ENCODE data around the gene NFKB1.
"Not testable (repeated sequence)": the region's sequence is repeated elsewhere in the genome, so short reads cannot be mapped to it uniquely, and the experiment has no call there.

NFKB1 gene

GRCh38 chr4:102474736-102475504 is 26.2 kb upstream of the NFKB1 start:
- Histone ChIP-seq H3K4me1 (ENCODE audit: control insufficient read depth, insufficient read depth, low read length) (no peaks in the 10 kb centered on the region), H3K36me3 (ENCODE audit: control insufficient read depth, insufficient read depth, low read length) (no peaks in the 10 kb centered on the region), H3K27me3 (ENCODE audit: control insufficient read depth, insufficient read depth, low read length) (no peaks in the 10 kb centered on the region), H3K9me3 (ENCODE audit: control insufficient read depth, insufficient read depth, low read length) (0 out of 2 replicates have a peak, but pooled peaks cover 3% of the 10 kb centered on the region), H3K4me3 (ENCODE audit: low read depth, low read length) (no peak overlapping the region), H3K9ac (ENCODE audit: low read depth, low read length) (no peak overlapping the region), H3K27ac (ENCODE audit: low read depth, low read length) (peak overlapping the region; percentile 66)

- H3K27me3 ChIP-seq (ENCODE audit: control insufficient read depth, insufficient read depth, low read length) = no peaks in the 10 kb centered on the region
- H3K9ac ChIP-seq (ENCODE audit: low read depth, low read length) = no peak overlapping the region
- H3K4me1 ChIP-seq (ENCODE audit: control insufficient read depth, insufficient read depth, low read length) = no peaks in the 10 kb centered on the region
- H3K36me3 ChIP-seq (ENCODE audit: control insufficient read depth, insufficient read depth, low read length) = no peaks in the 10 kb centered on the region
- no peak overlapping the region for H3K27ac ChIP-seq (ENCODE audit: low read depth, low read length)
- H3K4me3 ChIP-seq (ENCODE audit: low read depth, low read length) = no peak overlapping the region
- H3K9me3 ChIP-seq (ENCODE audit: control insufficient read depth, insufficient read depth, low read length) = 0 out of 2 replicates have a peak, but pooled peaks cover 3% of the 10 kb centered on the region
These were observed 23.5 kb upstream of the NFKB1 start for GRCh38 chr4:102477657-102478056.

DNA sequence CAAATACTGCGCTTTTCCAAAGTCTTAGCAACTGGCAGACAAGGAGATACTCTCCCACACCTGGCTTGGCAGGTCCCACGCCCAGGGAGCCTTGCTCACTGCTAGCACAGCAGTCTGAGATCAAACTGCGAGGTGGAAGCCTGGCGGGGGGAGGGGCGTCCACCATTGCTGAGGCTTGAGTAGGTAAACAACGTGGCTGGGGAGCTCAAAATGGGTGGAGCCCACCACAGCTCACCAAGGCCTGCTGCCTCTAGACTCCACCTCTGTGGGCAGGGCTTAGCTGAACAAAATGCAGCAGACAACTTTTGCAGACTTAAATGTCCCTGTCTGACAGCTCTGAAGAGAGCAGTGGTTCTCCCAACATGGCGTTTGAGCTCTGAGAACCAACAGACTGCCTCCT is 23.0 kb upstream of the NFKB1 start:
- no peaks in the 10 kb centered on the region for H3K27me3 ChIP-seq (ENCODE audit: control insufficient read depth, insufficient read depth, low read length)
- no peak overlapping the region for H3K27ac ChIP-seq (ENCODE audit: low read depth, low read length)
- H3K36me3 ChIP-seq (ENCODE audit: control insufficient read depth, insufficient read depth, low read length) = no peaks in the 10 kb centered on the region
- H3K4me1 ChIP-seq (ENCODE audit: control insufficient read depth, insufficient read depth, low read length) = no peaks in the 10 kb centered on the region
- no peak overlapping the region for H3K4me3 ChIP-seq (ENCODE audit: low read depth, low read length)
- no peak overlapping the region for H3K9ac ChIP-seq (ENCODE audit: low read depth, low read length)
- H3K9me3 ChIP-seq (ENCODE audit: control insufficient read depth, insufficient read depth, low read length) = 0 out of 2 replicates have a peak, but pooled peaks cover 3% of the 10 kb centered on the region

DNA sequence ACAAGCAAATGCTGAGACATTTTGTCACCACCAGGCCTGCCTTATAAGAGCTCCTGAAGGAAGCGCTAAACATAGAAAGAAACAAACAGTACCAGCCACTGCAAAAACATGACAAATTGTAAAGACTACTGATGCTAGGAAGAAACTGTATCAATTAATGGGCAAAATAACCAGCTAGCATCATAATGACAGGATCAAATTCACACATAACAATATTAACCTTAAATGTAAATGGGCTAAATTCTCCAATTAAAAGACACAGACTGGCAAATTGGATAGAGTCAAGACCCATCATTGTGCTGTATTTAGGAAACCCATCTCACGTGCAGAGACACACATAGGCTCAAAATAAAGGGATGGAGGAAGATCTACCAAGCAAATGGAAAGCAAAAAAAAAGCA is 21.3 kb upstream of the NFKB1 start:
- H3K27me3 ChIP-seq (ENCODE audit: control insufficient read depth, insufficient read depth, low read length); H3K36me3 ChIP-seq (ENCODE audit: control insufficient read depth, insufficient read depth, low read length); H3K9me3 ChIP-seq (ENCODE audit: control insufficient read depth, insufficient read depth, low read length); H3K4me3 ChIP-seq (ENCODE audit: low read depth, low read length); H3K9ac ChIP-seq (ENCODE audit: low read depth, low read length); H3K27ac ChIP-seq (ENCODE audit: low read depth, low read length); H3K4me1 ChIP-seq (ENCODE audit: control insufficient read depth, insufficient read depth, low read length): not testable (repeated sequence)

DNA sequence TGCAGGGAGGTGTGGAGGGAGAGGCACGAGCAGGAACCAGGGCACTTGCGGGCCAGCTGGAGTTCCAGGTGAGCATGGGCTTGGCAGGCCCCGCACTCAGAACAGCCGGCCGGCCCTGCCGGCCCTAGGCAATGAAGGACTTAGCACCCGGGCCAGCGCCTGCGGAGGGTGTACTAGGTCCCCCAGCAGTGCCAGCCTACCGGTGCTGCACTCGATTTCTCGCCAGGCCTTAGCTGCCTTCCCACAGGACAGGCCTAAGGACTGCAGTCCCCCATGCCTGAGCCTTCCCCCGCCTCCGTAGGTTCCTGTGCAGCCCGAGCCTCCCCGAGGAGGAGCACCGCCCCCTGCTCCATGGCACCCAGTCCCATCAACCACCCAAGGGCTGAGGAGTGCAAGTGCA is 18.0 kb upstream of the NFKB1 start:
- Histone ChIP-seq H3K9ac (ENCODE audit: low read depth, low read length) (no peak overlapping the region), H3K4me3 (ENCODE audit: low read depth, low read length) (no peak overlapping the region), H3K27ac (ENCODE audit: low read depth, low read length) (no peak overlapping the region), H3K4me1 (ENCODE audit: control insufficient read depth, insufficient read depth, low read length) (no peaks in the 10 kb centered on the region), H3K27me3 (ENCODE audit: control insufficient read depth, insufficient read depth, low read length) (no peaks in the 10 kb centered on the region), H3K9me3 (ENCODE audit: control insufficient read depth, insufficient read depth, low read length) (no peaks in the 10 kb centered on the region), H3K36me3 (ENCODE audit: control insufficient read depth, insufficient read depth, low read length) (no peaks in the 10 kb centered on the region)

- not testable (repeated sequence) for H3K4me3 ChIP-seq (ENCODE audit: low read depth, low read length); H3K27me3 ChIP-seq (ENCODE audit: control insufficient read depth, insufficient read depth, low read length); H3K9me3 ChIP-seq (ENCODE audit: control insufficient read depth, insufficient read depth, low read length); H3K9ac ChIP-seq (ENCODE audit: low read depth, low read length); H3K36me3 ChIP-seq (ENCODE audit: control insufficient read depth, insufficient read depth, low read length); H3K4me1 ChIP-seq (ENCODE audit: control insufficient read depth, insufficient read depth, low read length); H3K27ac ChIP-seq (ENCODE audit: low read depth, low read length)
These were observed 17.0 kb upstream of the NFKB1 start for GRCh38 chr4:102483990-102484692.

- H3K36me3 ChIP-seq (ENCODE audit: control insufficient read depth, insufficient read depth, low read length) = no peaks in the 10 kb centered on the region
- no peak overlapping the region for H3K27ac ChIP-seq (ENCODE audit: low read depth, low read length)
- peaks cover 10% of the 10 kb centered on the region; the same call in 1 of the 2 replicates for H3K4me1 ChIP-seq (ENCODE audit: control insufficient read depth, insufficient read depth, low read length)
- H3K27me3 ChIP-seq (ENCODE audit: control insufficient read depth, insufficient read depth, low read length) = no peaks in the 10 kb centered on the region
- H3K4me3 ChIP-seq (ENCODE audit: low read depth, low read length) = no peak overlapping the region
- no peaks in the 10 kb centered on the region for H3K9me3 ChIP-seq (ENCODE audit: control insufficient read depth, insufficient read depth, low read length)
- no peak overlapping the region for H3K9ac ChIP-seq (ENCODE audit: low read depth, low read length)
These were observed 8.5 kb upstream of the NFKB1 start for GRCh38 chr4:102492531-102493241.

- Histone ChIP-seq H3K4me3 (ENCODE audit: low read depth, low read length) (no peak overlapping the region), H3K27me3 (ENCODE audit: control insufficient read depth, insufficient read depth, low read length) (no peaks in the 10 kb centered on the region), H3K4me1 (ENCODE audit: control insufficient read depth, insufficient read depth, low read length) (peaks cover 10% of the 10 kb centered on the region; the same call in 1 of the 2 replicates), H3K9me3 (ENCODE audit: control insufficient read depth, insufficient read depth, low read length) (no peaks in the 10 kb centered on the region), H3K27ac (ENCODE audit: low read depth, low read length) (no peak overlapping the region), H3K9ac (ENCODE audit: low read depth, low read length) (no peak overlapping the region), H3K36me3 (ENCODE audit: control insufficient read depth, insufficient read depth, low read length) (no peaks in the 10 kb centered on the region)
These were observed 7.9 kb upstream of the NFKB1 start for GRCh38 chr4:102493257-102493656.

GRCh38 chr4:102493794-102494193 is 7.4 kb upstream of the NFKB1 start:
- H3K27ac ChIP-seq (ENCODE audit: low read depth, low read length) = no peak overlapping the region
- no peak overlapping the region for H3K9ac ChIP-seq (ENCODE audit: low read depth, low read length)
- H3K4me3 ChIP-seq (ENCODE audit: low read depth, low read length) = no peak overlapping the region
- H3K27me3 ChIP-seq (ENCODE audit: control insufficient read depth, insufficient read depth, low read length) = no peaks in the 10 kb centered on the region
- peaks cover 10% of the 10 kb centered on the region; the same call in 1 of the 2 replicates for H3K4me1 ChIP-seq (ENCODE audit: control insufficient read depth, insufficient read depth, low read length)
- H3K36me3 ChIP-seq (ENCODE audit: control insufficient read depth, insufficient read depth, low read length) = no peaks in the 10 kb centered on the region
- H3K9me3 ChIP-seq (ENCODE audit: control insufficient read depth, insufficient read depth, low read length) = no peaks in the 10 kb centered on the region

- Histone ChIP-seq H3K27ac (ENCODE audit: low read depth, low read length) (no peak overlapping the region), H3K4me3 (ENCODE audit: low read depth, low read length) (no peak overlapping the region), H3K36me3 (ENCODE audit: control insufficient read depth, insufficient read depth, low read length) (no peaks in the 10 kb centered on the region), H3K9me3 (ENCODE audit: control insufficient read depth, insufficient read depth, low read length) (no peaks in the 10 kb centered on the region), H3K9ac (ENCODE audit: low read depth, low read length) (no peak overlapping the region), H3K4me1 (ENCODE audit: control insufficient read depth, insufficient read depth, low read length) (peaks cover 10% of the 10 kb centered on the region; the same call in 1 of the 2 replicates), H3K27me3 (ENCODE audit: control insufficient read depth, insufficient read depth, low read length) (no peaks in the 10 kb centered on the region)
These were observed 6.6 kb upstream of the NFKB1 start for GRCh38 chr4:102494603-102495002.

DNA sequence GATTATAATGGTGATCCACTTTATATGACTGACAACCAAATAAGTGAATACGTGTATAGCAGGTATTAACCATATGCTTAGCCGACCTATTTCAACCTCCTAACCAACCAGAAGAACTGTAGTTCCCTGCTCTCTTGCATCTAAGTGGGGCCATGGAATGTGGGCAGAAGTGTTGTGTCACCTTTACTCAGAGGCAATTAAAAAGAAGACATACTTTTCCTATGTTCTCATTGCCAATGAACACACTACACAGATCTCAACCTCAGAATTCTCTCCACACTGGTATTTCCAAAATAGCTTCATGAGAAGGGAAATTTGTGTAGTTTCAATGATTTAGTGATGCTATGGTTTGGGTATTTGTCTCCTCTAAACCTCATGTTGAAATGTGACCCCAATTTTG is 3.2 kb upstream of the NFKB1 start:
- Histone ChIP-seq H3K36me3 (ENCODE audit: control insufficient read depth, insufficient read depth, low read length) (no peaks in the 10 kb centered on the region), H3K27ac (ENCODE audit: low read depth, low read length) (no peak overlapping the region), H3K4me1 (ENCODE audit: control insufficient read depth, insufficient read depth, low read length) (0 out of 2 replicates have a peak, but pooled peaks cover 5% of the 10 kb centered on the region), H3K9ac (ENCODE audit: low read depth, low read length) (no peak overlapping the region), H3K4me3 (ENCODE audit: low read depth, low read length) (no peak overlapping the region), H3K27me3 (ENCODE audit: control insufficient read depth, insufficient read depth, low read length) (peaks cover 8% of the 10 kb centered on the region), H3K9me3 (ENCODE audit: control insufficient read depth, insufficient read depth, low read length) (no peaks in the 10 kb centered on the region)

Measured in HUES48 (cell line).